Chondrocyte (in vitro differentiated cells): ENCODE results near the gene MEIS2. TPM values are rescaled to one million over a fixed set of nuclear protein-coding genes. Genes with fewer than 3 reads are reported as not detected.

ENCODE experiments used
- DNase-seq: peaks from one replicate; pipeline ENCODE4 v3.0.0; 2021; ENCODE audit warnings: mixed read lengths, low spot score
- H3K27ac Mint-ChIP-seq: one replicate; pipeline ENCODE4 v1.8.0; 2021; ENCODE audit warnings: mild to moderate bottlenecking, moderate library complexity, mixed read lengths; ENCODE audit not compliant: unreplicated experiment
- H3K27me3 Mint-ChIP-seq: 2 replicates; pipeline ENCODE4 v1.8.0; 2021; ENCODE audit warnings: low read depth, mixed read lengths
- H3K36me3 Mint-ChIP-seq: 2 replicates; pipeline ENCODE4 v1.8.0; 2021; ENCODE audit warnings: low read depth, mixed read lengths
- H3K4me1 Mint-ChIP-seq: 2 replicates; pipeline ENCODE4 v1.8.0; 2021; ENCODE audit warnings: low read depth, mild to moderate bottlenecking, mixed read lengths
- H3K4me3 Mint-ChIP-seq: one replicate; pipeline ENCODE4 v1.8.0; 2021; ENCODE audit warnings: mild to moderate bottlenecking, moderate library complexity, mixed read lengths; ENCODE audit not compliant: unreplicated experiment
- H3K9me3 Mint-ChIP-seq: 2 replicates; pipeline ENCODE4 v1.8.0; 2021; ENCODE audit warnings: low read depth, mixed read lengths
- total RNA-seq: library from RNA; stranded (reverse); gene quantifications from 3 replicates; pipeline ENCODE4 v1.2.1, GENCODE V29; 2021
- TF ChIP-seq, protein P1 (sequence below): fragments of 200-600 bp; sonication (generic); IDR thresholded peaks from 2 replicates; pipeline ENCODE4 v1.5.0; 2021; ENCODE audit warnings: antibody characterized with exemption, mild to moderate bottlenecking, moderate library complexity

Gene MEIS2
- total RNA-seq, 1 donor from 2014 or later = 28.3 TPM

DNA sequence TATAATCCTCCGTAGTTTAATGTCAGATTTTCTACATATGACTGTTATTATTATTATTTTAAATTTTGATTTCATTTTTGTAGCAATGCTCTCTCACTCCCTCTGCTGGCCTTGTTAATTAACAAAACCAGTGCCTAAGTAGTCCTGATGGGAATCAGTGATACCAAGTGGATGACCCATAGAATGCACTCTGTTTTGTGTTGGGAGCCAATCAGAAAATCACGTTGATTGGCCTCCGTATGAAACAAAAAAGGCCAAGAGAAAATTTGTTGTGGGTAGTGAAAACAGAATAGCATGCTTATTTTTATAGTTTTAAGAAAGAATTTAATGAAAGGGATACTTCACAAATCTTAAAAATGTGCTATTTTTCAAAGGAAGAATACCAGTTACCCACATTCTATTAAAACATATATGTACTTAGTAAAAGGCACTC lies 34.4 kb upstream of the MEIS2 start:
- Mint-ChIP-seq H3K9me3 (no peaks in the 10 kb centered on the region), H3K4me3 (no peak overlapping the region), H3K27me3 (peaks cover 23% of the 10 kb centered on the region), H3K36me3 (no peaks in the 10 kb centered on the region), H3K27ac (no peak overlapping the region), H3K4me1 (peaks cover 11% of the 10 kb centered on the region)
- TF ChIP-seq, protein P1, sequence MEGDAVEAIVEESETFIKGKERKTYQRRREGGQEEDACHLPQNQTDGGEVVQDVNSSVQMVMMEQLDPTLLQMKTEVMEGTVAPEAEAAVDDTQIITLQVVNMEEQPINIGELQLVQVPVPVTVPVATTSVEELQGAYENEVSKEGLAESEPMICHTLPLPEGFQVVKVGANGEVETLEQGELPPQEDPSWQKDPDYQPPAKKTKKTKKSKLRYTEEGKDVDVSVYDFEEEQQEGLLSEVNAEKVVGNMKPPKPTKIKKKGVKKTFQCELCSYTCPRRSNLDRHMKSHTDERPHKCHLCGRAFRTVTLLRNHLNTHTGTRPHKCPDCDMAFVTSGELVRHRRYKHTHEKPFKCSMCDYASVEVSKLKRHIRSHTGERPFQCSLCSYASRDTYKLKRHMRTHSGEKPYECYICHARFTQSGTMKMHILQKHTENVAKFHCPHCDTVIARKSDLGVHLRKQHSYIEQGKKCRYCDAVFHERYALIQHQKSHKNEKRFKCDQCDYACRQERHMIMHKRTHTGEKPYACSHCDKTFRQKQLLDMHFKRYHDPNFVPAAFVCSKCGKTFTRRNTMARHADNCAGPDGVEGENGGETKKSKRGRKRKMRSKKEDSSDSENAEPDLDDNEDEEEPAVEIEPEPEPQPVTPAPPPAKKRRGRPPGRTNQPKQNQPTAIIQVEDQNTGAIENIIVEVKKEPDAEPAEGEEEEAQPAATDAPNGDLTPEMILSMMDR = peak; percentile 86
- DNase-seq = no peak

DNA sequence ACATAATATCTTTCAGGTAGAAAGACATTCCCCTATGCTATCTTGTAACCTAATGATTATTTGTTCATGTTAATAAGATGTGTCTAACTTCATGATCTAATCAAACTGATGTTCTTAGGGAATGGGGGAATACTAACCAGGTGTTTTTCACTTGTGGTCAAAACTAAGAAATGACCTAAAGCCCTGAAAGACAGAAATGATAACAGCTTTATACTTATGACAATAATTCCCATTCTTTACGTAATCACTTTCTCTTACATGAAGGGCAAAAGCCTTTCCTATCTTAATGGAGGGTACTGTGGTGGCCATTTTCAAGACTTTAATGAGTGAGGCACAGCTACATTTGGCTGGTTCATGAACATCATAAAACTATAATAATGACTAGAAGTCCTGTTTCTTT lies 33.9 kb upstream of the MEIS2 start:
- Mint-ChIP-seq H3K4me1 (peaks cover 11% of the 10 kb centered on the region), H3K27ac (no peak overlapping the region)

DNA sequence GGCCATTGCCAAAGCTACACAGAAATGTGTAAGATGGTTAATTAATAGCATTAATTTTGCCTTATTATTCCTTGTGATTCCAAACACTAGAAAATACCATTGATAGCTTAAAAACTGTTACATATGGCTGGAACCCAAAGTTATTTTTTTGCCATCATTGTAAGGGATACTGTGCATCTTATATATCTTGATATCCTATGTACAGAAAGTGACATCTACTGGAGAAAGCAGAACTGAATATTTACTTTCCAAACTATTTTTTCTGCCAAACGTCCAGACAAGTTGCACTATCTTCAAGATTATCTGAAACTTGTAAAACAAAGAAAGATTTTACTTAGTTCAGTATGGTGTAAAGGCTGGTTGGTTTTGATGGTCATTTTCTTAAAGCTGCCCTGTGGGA lies 33.3 kb upstream of the MEIS2 start:
- Mint-ChIP-seq H3K27ac (no peak overlapping the region), H3K4me3 (no peak overlapping the region), H3K27me3 (peaks cover 28% of the 10 kb centered on the region), H3K36me3 (no peaks in the 10 kb centered on the region), H3K4me1 (peaks cover 11% of the 10 kb centered on the region), H3K9me3 (no peaks in the 10 kb centered on the region)
- DNase-seq = no peak
- TF ChIP-seq, protein P1 = peak; percentile 81

More for the DNA sequence above, 33.9 kb upstream of the MEIS2 start:
- no peak for DNase-seq
- Mint-ChIP-seq H3K4me3 (no peak overlapping the region), H3K36me3 (no peaks in the 10 kb centered on the region), H3K9me3 (no peaks in the 10 kb centered on the region), H3K27me3 (peaks cover 27% of the 10 kb centered on the region)
- TF ChIP-seq, protein P1 = no peak

DNA sequence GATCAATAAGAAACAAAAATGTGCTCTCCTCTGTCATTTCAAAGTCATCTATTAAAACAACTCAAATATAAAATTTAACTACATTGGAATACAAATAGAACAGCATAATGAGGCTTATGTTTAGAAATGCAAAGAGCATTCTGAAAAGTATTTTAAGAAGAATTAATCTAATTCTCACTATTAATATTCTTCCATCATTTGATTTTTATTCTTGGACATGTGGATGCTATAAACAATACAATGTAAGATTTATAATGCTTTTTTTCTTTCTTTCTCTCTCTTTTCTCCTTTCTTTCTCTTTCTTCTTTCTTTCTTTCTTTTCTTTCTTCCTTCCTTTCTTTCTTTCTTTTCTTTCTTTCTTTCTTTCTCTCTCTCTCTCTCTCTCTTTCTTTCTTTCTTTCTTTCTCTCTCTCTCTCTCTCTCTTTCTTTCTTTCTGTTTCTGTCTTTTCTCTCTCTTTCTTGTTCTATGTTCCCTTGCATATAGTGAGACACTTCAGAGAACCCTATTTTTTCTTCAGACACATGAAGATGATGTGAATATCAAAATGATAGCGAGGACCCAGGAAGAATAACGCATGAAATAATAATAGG lies 32.6 kb upstream of the MEIS2 start:
- TF ChIP-seq, protein P1 = no peak
- Mint-ChIP-seq H3K4me1 (peaks cover 11% of the 10 kb centered on the region), H3K36me3 (no peaks in the 10 kb centered on the region), H3K9me3 (no peaks in the 10 kb centered on the region), H3K27ac (no peak overlapping the region), H3K4me3 (no peak overlapping the region), H3K27me3 (peaks cover 28% of the 10 kb centered on the region)
- DNase-seq = no peak

DNA sequence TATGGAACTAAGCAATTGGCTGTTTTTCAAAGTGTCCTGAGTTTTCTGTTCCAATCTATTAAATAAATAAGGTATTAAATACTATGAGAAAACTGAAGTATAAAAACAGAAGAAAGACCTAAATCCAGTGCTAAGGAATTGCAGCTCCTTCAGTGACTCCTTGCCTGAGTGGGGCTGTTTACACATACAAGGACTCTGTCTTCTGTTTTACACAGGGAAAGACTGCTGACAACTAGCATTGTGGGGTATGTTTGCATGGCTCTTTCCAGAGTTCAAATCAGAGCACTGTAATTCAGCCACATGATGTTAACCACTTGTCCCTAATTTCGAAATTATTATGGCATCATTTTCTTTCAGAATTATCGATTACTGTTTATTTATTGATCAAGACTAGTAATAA lies 31.3 kb upstream of the MEIS2 start:
- Mint-ChIP-seq H3K4me3 (no peak overlapping the region), H3K27me3 (peaks cover 30% of the 10 kb centered on the region), H3K4me1 (peaks cover 5% of the 10 kb centered on the region), H3K36me3 (no peaks in the 10 kb centered on the region), H3K27ac (no peak overlapping the region), H3K9me3 (no peaks in the 10 kb centered on the region)
- no peak for DNase-seq
- TF ChIP-seq, protein P1 = no peak
